ENCODE data around the gene DLL1. TPM values are rescaled to one million over a fixed set of nuclear protein-coding genes. Genes with fewer than 3 reads are reported as not detected.

The DLL1 gene
- total RNA-seq, 1 experiment from 2014 or later, result 2.8 TPM

DNA sequence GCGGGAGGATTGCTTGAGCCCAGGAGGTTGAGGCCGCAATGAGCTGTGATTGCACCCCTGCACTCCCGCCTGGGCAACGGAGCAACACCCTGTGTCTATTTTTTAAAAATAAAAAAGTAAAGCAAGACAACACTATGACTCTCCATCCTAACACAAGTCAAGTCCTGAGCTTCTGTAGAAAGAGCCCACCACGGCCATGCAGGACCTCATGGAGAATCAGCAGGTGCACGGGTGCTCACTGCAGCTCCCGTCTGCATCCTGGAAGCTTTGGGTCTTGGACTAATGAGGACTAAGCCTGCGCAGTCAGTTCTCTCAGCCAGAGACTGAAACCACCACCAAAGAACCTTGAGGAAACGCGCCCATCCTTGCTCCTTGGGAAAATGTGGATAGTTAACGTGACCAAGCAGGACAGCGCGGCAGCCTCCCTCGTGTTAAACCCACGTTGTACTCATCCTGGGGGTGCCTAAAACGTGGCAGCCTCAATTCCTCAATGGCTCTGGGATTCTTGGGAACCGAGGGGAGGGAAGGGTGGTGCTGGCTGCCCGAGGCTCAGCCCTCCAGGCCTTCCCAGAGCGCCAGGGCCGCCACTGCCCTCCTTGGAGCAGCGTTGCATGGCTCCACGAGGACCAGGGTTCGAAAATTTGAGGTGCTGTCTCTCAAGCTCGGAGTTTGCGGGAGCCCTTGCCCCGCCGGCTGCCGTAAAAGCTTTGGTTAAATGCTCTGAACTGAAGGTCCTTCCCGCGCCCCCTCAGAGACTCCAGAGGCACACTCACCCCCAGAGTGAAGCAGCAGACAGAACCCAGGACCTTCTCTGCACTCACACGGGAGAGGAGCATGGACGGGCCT, 29.0 kb downstream of the DLL1 start:
- H3K4me1 Mint-ChIP-seq, result peaks cover 6 to 13% of the 10 kb centered on the region in 2 experiments
- no peaks in the 10 kb centered on the region for H3K79me1 ChIP-seq (ENCODE audit: insufficient read depth, low read depth, low read length, poor library complexity, severe bottlenecking)
- no peak overlapping the region for H3K14ac ChIP-seq (ENCODE audit: insufficient read depth, low read length)
- WGBS (ENCODE audit: extremely low coverage, insufficient read length, low lambda C conversion rate), result no CpG with 5 or more reads among the region's 32 CpGs
- no peak overlapping the region for H4K5ac ChIP-seq (ENCODE audit: insufficient read length, low read depth, low read length)
- no peaks in the 10 kb centered on the region for H3K23me2 ChIP-seq (ENCODE audit: insufficient read length, low read depth, low read length, poor library complexity, severe bottlenecking)
- H3K27me3 ChIP-seq (ENCODE audit: insufficient read depth, low read length), result no peaks in the 10 kb centered on the region
- H3K36me3 Mint-ChIP-seq (ENCODE audit: insufficient read depth in 1 of 3, low read depth in 3 of 3), result no peaks in the 10 kb centered on the region
- no peak overlapping the region for H2BK120ac ChIP-seq (ENCODE audit: low read depth, low read length, poor library complexity, severe bottlenecking)
- no peak overlapping the region for H3K27ac Mint-ChIP-seq
- H2BK15ac ChIP-seq (ENCODE audit: low read depth, low read length), result no peak overlapping the region
- no peak overlapping the region for H2BK12ac ChIP-seq (ENCODE audit: insufficient read length, low read depth, low read length)
- no peak overlapping the region for H3K4me2 ChIP-seq (ENCODE audit: insufficient read depth, insufficient read length, low read length)
- no peak overlapping the region for H4K8ac ChIP-seq (replicated peaks; ENCODE audit: insufficient read length, low read depth, low read length)
- DNase-seq, result no peak
- H4K20me1 ChIP-seq (ENCODE audit: control insufficient read depth, insufficient read depth, insufficient read length), result no peaks in the 10 kb centered on the region
- H4K91ac ChIP-seq (ENCODE audit: insufficient read length, low read depth, low read length), result no peak overlapping the region
- H3K9ac ChIP-seq (ENCODE audit: extremely low read depth, insufficient read length, low read length), result no peak overlapping the region
- no peak overlapping the region for H3T11ph ChIP-seq (ENCODE audit: low read length)
- H3K4ac ChIP-seq (ENCODE audit: low read depth, low read length), result no peak overlapping the region
- no peak overlapping the region for H2AFZ ChIP-seq (ENCODE audit: low read length)
- H3K4me1 ChIP-seq (ENCODE audit: insufficient read depth, low read length), result no peaks in the 10 kb centered on the region
- TF ChIP-seq, protein P1, sequence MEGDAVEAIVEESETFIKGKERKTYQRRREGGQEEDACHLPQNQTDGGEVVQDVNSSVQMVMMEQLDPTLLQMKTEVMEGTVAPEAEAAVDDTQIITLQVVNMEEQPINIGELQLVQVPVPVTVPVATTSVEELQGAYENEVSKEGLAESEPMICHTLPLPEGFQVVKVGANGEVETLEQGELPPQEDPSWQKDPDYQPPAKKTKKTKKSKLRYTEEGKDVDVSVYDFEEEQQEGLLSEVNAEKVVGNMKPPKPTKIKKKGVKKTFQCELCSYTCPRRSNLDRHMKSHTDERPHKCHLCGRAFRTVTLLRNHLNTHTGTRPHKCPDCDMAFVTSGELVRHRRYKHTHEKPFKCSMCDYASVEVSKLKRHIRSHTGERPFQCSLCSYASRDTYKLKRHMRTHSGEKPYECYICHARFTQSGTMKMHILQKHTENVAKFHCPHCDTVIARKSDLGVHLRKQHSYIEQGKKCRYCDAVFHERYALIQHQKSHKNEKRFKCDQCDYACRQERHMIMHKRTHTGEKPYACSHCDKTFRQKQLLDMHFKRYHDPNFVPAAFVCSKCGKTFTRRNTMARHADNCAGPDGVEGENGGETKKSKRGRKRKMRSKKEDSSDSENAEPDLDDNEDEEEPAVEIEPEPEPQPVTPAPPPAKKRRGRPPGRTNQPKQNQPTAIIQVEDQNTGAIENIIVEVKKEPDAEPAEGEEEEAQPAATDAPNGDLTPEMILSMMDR (conservative IDR thresholded peaks at IDR 0.05), result no peak
- no peaks in the 10 kb centered on the region; a peak in 1 of 5 replicates for H3K9me3 Mint-ChIP-seq
- H2AK5ac ChIP-seq (ENCODE audit: insufficient read length, low read length), result no peak overlapping the region
- peaks cover 5% of the 10 kb centered on the region for H3K27me3 Mint-ChIP-seq (ENCODE audit: low read depth)
- H3K18ac ChIP-seq (ENCODE audit: insufficient read length, low read depth, low read length), result no peak overlapping the region
- H3K27ac ChIP-seq (ENCODE audit: insufficient read length, low read depth, low read length), result no peak overlapping the region
- no peak overlapping the region for H2BK5ac ChIP-seq (ENCODE audit: insufficient read length, low read length)
- no peaks in the 10 kb centered on the region for H3K79me2 ChIP-seq (ENCODE audit: insufficient read depth, low read length)
- no peak overlapping the region for H3K4me3 Mint-ChIP-seq
- no peak overlapping the region for H2BK20ac ChIP-seq (ENCODE audit: low read depth, low read length, poor library complexity, severe bottlenecking)
- no peak overlapping the region for H3K23ac ChIP-seq (ENCODE audit: insufficient read length, low read depth, low read length)
- no peaks in the 10 kb centered on the region for H3K9me3 ChIP-seq (ENCODE audit: control insufficient read depth, low read depth, low read length)
- H3K56ac ChIP-seq (ENCODE audit: insufficient read length, low read depth, low read length), result no peak overlapping the region
